HUES64 (cell line): ENCODE results near the gene DTX1.

ENCODE experiments used
- H3K27ac ChIP-seq: 2 replicates; pipeline ENCODE4 v1.7.0; 2013; ENCODE audit warnings: low read depth, low read length, inconsistent platforms
- H3K27me3 ChIP-seq: 2 replicates; pipeline ENCODE4 v1.6.1; 2013; ENCODE audit warnings: mild to moderate bottlenecking, low read length; ENCODE audit not compliant: insufficient read depth
- H3K36me3 ChIP-seq: 2 replicates; pipeline ENCODE4 v1.6.1; 2013; ENCODE audit warnings: mild to moderate bottlenecking, low read length; ENCODE audit not compliant: insufficient read depth
- H3K4me1 ChIP-seq: 2 replicates; pipeline ENCODE4 v1.6.1; 2013; ENCODE audit warnings: mild to moderate bottlenecking, low read length, moderate library complexity; ENCODE audit not compliant: insufficient read depth
- H3K4me3 ChIP-seq: 2 replicates; pipeline ENCODE4 v1.5.1; 2013; ENCODE audit warnings: mild to moderate bottlenecking, low read length, moderate library complexity
- H3K9ac ChIP-seq: 2 replicates; pipeline ENCODE4 v1.6.1; 2013; ENCODE audit warnings: mild to moderate bottlenecking, low read depth, low read length
- H3K9me3 ChIP-seq: 2 replicates; pipeline ENCODE4 v1.6.1; 2013; ENCODE audit warnings: low read depth, low read length; ENCODE audit not compliant: insufficient read depth
- WGBS: fragments of 150-250, 120-280 bp; methylation state at CpG from one replicate; pipeline ENCODE4 v1.1.7; 2013; ENCODE audit warnings: missing lambda C conversion rate; 5-methylcytosine and 5-hydroxymethylcytosine counted together

Gene DTX1

DNA sequence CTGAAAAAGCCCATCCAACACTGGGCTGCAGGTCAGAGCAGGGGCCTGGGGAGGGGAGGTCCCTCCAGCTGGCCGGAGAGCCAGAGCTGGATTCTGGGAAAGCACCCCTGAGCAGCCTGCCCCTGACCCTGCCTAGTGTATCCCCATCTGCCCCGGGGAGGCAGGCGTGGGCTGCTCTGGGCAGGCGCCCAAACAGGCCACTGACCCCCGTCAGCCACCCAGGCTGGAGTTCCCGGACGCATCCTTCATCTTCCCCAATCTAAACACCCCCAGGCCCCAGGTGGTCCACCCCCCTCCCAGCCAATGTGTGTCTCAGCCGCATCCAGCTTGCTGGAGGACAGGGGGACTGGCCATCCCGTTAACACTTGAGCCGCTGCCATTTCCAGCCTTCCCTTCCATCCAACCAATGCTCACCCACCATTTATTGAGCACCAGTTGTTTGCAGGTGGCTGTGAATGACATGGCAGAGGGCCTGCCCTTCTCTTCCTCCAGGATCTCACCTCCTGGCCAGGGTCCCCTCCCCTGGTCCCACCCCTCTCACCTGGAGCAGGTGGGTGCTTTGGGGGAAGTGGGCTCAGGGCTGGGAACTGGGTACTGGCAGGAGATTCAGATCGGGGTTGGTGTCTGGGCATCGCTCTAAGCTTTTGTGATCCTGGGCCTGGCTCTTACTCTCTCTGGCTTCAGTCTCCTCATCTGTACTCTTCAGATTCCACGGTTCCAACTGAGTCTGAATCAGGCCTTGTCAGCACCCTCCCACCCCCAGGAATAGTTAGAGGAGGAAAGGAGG is 743 bp upstream of the DTX1 start:
- Histone ChIP-seq H3K9me3 (no peaks in the 10 kb centered on the region), H3K4me3 (peak overlapping the region; percentile 66), H3K36me3 (no peaks in the 10 kb centered on the region), H3K9ac (no peak overlapping the region), H3K27ac (no peak overlapping the region), H3K4me1 (no peaks in the 10 kb centered on the region), H3K27me3 (peaks cover 42% of the 10 kb centered on the region)
- WGBS: 75% methylated on average over 13 of the region's 13 CpGs

DNA sequence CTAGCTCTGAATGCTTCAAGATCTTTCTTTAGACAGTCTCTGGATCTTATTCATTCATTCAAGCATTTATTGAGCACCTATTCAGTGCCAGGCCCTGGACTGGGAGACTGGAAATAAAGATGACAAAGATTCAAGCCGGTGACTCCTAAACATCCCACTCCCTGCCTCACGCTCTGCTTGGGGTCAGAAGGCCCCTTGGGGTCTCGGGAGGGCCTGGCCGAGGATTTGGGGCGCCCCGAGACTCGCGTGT is 224 bp upstream of the DTX1 start:
- H3K27me3 ChIP-seq: peaks cover 42% of the 10 kb centered on the region
- no peaks in the 10 kb centered on the region for H3K36me3 ChIP-seq
- H3K4me1 ChIP-seq: no peaks in the 10 kb centered on the region
- no peak overlapping the region for H3K27ac ChIP-seq
- H3K9ac ChIP-seq: no peak overlapping the region
- peak overlapping the region; percentile 66 for H3K4me3 ChIP-seq
- WGBS: 24% methylated on average over 8 of the region's 8 CpGs
- H3K9me3 ChIP-seq: no peaks in the 10 kb centered on the region

DNA sequence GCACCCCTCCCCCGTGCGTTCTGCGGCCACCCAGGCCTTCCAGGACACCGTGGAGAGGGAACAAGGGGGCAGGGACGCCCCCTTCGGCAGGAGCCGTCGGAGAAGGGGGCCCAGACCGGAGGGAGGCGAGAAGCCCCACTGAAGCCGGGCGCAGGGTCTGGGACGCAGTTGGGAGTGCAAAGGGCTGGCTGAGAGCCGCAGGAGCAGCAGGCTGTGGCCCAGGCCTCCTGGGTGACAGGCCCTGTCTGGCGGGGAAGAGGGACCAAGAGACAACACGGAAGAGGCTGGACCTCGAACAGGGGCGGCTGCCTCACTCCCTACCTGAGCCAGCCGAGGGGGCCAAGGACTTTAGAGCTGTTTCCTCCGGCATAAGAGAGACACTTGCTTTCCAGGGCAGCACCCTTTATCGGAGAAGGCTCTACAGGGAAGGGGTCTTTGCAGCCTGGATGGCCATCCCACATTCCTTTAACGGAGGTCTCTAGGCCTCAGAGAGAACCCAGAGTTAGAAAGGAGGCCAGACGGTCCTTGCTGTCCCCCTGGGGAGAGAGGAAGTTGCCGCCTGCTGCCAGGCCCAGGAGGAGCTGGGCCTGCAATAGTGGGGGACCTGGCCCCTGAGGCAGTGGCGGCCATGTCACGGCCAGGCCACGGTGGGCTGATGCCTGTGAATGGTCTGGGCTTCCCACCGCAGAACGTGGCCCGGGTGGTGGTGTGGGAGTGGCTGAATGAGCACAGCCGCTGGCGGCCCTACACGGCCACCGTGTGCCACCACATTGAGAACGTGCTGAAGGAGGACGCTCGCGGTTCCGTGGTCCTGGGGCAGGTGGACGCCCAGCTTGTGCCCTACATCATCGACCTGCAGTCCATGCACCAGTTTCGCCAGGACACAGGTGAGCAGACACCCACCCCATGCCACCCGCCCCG is 1.3 kb downstream of the DTX1 start:
- 63% methylated on average over 44 of the region's 44 CpGs for WGBS

DNA sequence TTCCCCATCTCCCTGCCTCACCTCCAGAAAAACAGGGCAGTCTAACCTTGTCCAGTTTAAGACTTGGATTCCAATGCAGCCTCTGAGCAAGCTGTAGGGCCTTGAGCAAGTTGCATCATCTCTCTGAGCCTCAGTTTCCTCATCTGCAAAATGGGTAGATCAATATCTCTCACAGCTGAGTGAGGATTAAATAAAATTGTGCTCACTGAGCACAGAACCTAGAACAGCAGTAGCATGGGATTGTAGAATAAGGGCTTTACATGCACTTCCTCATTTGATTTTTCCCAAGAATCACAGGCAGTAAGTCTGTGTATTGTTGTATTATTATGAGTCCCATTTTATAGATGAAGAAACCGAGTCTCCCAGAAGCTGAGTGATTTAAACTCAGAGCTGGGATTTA is 2.0 kb downstream of the DTX1 start:
- Histone ChIP-seq H3K9me3 (no peaks in the 10 kb centered on the region), H3K4me3 (no peak overlapping the region), H3K9ac (no peak overlapping the region), H3K36me3 (no peaks in the 10 kb centered on the region), H3K27me3 (peaks cover 42% of the 10 kb centered on the region), H3K27ac (no peak overlapping the region), H3K4me1 (no peaks in the 10 kb centered on the region)
- WGBS: 95% methylated on average over 1 of the region's 1 CpG

More for the DNA sequence above, 1.3 kb downstream of the DTX1 start:
- Histone ChIP-seq H3K4me3 (peak overlapping the region; percentile 25; the same call in 1 of the 2 replicates), H3K4me1 (no peaks in the 10 kb centered on the region), H3K36me3 (no peaks in the 10 kb centered on the region), H3K9ac (no peak overlapping the region), H3K27me3 (peaks cover 42% of the 10 kb centered on the region), H3K9me3 (no peaks in the 10 kb centered on the region), H3K27ac (no peak overlapping the region; the same call in 1 of the 2 replicates)

DNA sequence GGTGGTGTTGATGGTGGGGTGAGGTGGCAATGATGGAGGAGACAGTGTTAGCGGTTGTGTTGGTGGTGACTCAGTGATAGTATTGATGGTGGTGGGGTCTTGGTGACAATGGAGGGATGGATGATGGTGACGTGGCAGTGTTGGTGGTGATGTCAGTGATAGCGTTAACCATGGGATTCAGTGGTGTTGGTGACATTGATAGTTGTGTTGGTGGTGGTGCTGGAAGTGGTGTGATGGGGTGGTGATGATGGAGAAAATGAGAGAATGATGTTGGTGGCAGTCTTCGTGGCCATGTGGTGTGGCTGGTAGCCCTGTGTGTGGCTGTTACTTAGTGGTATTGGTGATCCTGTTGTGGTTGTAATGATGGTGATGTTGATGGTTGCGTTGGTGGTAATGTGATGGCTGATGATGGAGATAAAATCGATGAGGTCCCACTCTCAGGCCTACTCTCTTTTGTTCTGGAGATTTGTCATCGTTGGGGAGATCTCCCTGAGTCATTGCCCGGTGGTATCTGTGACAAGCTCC is 2.6 kb downstream of the DTX1 start:
- H3K4me1 ChIP-seq: no peaks in the 10 kb centered on the region
- WGBS: 90% methylated on average over 8 of the region's 8 CpGs
- H3K27ac ChIP-seq: no peak overlapping the region
- no peak overlapping the region for H3K4me3 ChIP-seq
- no peaks in the 10 kb centered on the region for H3K9me3 ChIP-seq
- no peak overlapping the region for H3K9ac ChIP-seq
- H3K36me3 ChIP-seq: no peaks in the 10 kb centered on the region
- peaks cover 39% of the 10 kb centered on the region for H3K27me3 ChIP-seq

DNA sequence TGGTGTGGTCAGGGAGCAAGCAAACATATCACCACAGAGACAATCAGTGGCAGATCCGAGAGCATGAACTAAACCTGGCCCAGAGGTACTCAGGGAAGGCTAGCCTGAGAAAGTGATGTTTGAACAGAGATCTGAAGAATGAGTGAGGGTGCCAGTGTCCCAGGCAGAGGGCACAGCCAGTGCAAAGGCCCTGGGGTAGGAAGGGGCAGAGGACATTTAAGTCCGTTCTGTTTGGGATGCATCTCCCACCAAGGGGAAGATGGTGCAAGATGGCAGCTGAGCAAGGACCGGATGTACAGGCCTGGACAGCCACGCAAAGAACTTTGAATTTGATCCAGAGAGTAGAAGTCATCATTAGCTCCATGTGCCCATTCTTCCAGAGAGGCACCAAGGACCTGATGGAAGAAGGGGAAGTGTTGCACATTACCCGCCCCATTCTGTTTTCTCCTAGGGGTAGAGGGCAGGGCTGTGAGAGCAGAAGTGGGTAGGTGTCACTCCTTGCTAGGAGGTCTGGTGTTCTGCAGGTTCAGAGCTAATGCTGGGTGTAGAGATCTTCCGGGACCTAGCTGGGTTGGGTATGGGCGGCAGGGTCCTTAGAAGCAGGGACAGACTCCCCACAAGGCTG is 3.9 kb downstream of the DTX1 start:
- Histone ChIP-seq H3K27me3 (peaks cover 26% of the 10 kb centered on the region), H3K4me1 (no peaks in the 10 kb centered on the region), H3K27ac (no peak overlapping the region), H3K36me3 (no peaks in the 10 kb centered on the region), H3K9ac (no peak overlapping the region), H3K9me3 (no peaks in the 10 kb centered on the region), H3K4me3 (no peak overlapping the region)
- WGBS: 89% methylated on average over 7 of the region's 7 CpGs

DNA sequence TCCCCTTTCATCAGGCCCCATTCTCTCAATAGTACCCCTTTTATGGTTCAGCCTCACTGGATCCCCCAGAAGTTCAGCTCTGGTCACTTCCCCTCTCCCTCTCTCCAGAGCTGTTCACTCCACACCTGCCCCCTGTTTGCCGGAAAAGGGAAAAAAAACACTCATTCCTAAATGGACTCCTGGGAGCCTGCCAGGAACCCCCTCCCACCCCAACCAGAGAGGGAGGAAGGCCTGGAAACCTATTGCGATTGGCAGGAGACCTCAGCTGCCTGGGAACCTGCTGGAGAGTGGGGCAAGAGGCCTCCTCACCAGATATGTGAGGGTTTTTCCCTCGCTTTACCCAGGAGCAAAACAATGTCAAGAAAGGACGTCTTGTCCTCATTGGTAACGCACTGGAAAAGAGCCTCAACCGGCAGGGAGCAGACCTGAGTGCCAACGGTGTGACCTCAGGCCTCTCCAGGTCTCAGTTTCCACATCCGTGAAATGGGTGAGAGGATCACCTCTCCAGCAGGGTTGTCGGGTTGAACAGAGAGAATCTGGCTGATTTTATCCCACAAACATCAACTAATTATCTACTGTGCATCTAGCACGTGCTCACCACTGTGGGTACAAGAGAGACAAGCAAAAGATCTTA is 4.6 kb downstream of the DTX1 start:
- no peaks in the 10 kb centered on the region for H3K4me1 ChIP-seq
- no peaks in the 10 kb centered on the region for H3K36me3 ChIP-seq
- 84% methylated on average over 10 of the region's 10 CpGs for WGBS
- peaks cover 18% of the 10 kb centered on the region for H3K27me3 ChIP-seq
- no peak overlapping the region for H3K27ac ChIP-seq
- no peak overlapping the region for H3K4me3 ChIP-seq
- H3K9ac ChIP-seq: no peak overlapping the region
- no peaks in the 10 kb centered on the region for H3K9me3 ChIP-seq

DNA sequence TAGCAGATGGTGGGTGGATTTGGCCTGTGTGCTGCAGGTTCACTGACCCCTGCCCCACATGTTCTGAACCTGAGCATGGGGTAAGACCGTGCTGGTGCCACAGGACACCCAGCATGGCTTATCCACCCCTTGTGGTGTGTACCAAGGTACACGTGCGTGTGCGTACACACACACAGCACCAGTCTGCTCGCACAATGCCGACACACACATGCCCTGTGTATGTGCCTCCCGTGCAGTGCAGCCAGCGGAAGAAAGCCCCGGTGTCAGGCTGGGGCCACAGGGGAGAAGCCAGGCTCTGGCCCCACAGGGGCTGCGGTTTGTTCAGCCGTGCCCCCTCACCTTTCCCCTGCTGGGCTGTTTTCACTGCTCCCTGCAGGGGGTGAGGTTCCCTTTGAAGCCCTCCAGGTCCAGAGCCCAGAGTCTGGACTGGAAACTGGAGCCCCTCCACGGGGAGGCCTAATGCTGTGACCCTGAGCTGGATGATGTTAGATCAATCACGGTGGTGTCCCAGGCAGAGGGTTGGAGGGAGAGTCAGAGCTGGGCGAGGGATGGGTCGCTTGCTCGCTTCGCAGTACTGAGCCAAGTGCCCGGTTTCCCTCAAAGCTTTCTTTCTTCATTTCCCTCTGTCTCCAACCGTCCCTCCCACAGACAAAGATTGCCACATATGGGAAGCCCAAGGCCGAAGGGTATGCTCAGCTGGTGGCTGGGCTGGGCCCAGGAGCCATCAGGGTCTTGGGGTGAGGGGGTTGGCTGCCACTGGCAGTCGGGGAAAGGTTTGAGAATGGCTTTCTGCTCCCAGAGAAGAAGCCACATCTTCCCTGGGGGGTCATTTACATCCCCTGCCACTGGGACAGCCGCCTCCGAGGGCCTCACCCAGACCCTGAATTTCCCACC is 6.2 kb downstream of the DTX1 start:
- no peak overlapping the region for H3K27ac ChIP-seq
- peaks cover 4% of the 10 kb centered on the region; the same call in 1 of the 2 replicates for H3K27me3 ChIP-seq
- H3K4me3 ChIP-seq: no peak overlapping the region
- no peaks in the 10 kb centered on the region for H3K9me3 ChIP-seq
- H3K4me1 ChIP-seq: peaks cover 3% of the 10 kb centered on the region; the same call in 1 of the 2 replicates
- no peak overlapping the region for H3K9ac ChIP-seq
- WGBS: 52% methylated on average over 23 of the region's 23 CpGs
- H3K36me3 ChIP-seq: no peaks in the 10 kb centered on the region

DNA sequence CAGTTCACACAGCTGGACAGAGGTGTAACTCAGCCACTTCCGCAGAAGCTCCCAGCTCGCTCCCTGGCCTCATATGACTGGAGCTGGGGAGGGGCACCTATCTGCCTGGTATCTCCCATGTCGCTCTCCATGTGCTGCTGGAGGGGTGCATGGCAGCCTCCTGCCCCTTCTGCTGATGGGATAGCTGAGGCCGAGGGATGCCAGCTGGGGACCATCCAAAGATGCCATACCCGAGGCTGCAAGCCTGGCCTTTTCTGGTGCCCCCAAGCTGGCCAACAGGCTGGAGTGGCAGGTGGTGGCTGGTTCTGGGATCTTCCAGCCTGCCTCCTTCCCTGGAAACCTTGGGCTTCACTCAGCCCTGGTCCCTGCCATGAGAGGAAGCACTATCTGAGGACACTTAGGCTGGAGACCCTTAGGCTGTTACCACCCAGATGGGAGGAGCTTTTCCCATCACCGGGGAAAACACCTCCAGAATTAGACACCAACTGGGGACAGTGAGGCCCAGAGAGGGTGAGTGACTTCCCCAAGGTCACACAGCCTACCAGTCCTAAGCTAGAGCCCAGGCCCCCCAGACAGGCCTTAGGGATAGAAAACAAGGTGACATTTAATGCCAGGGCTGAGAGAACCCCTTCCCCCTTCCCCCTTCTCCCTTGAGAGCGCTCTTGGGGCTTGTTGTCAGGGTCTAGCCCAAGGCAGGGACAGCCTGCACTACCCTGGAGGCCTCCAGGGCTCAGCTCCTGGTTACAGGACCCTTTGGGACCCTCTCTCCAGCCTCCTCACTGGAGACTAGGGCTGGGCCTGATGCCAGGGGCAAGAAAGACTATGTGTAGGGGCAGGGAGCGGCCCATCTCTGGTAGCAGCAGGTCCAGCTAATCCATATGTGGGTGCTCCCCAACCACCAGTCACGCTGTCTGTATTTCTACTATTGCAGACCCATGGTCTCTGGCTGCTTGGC is 7.1 kb downstream of the DTX1 start:
- WGBS: 84% methylated on average over 9 of the region's 9 CpGs
- H3K27ac ChIP-seq: no peak overlapping the region
- no peaks in the 10 kb centered on the region; the same call in 1 of the 2 replicates for H3K27me3 ChIP-seq
- peaks cover 3% of the 10 kb centered on the region; the same call in 1 of the 2 replicates for H3K4me1 ChIP-seq
- H3K9me3 ChIP-seq: no peaks in the 10 kb centered on the region
- H3K4me3 ChIP-seq: no peak overlapping the region
- H3K9ac ChIP-seq: no peak overlapping the region
- no peaks in the 10 kb centered on the region for H3K36me3 ChIP-seq
